Right lobe of liver (tissue), 6 donors: ENCODE data around the gene CACNA2D2. TPM values are rescaled to one million over a fixed set of nuclear protein-coding genes. Genes with fewer than 3 reads are reported as not detected.

ENCODE experiments used
- ATAC-seq, 4 donors: fragments of 200-7000 bp; cut with Tn5 transposase; one replicate each; pipeline ENCODE4 v1.9.1; 2020; ENCODE audit warnings: mild to moderate bottlenecking in 4 of 4, moderate library complexity in 4 of 4
- DNase-seq, 3 donors: peaks; one replicate each; pipeline ENCODE4 v3.0.0-alpha.2; 2020
- H3K27ac ChIP-seq, 3 donors: fragments of 200-600 bp; one replicate each; pipeline ENCODE4 v1.8.0; 2022
- H3K27me3 ChIP-seq, 2 donors: fragments of 200-600 bp; one replicate each; pipeline ENCODE4 v1.8.0; 2022
- H3K36me3 ChIP-seq, 4 donors: fragments of 200-600 bp; sonication (generic) in 1 of 4; one replicate each; pipeline versions ENCODE4 v1.5.1 to v1.8.0; 2017 to 2022; ENCODE audit warnings: control low read depth in 1 of 4
- H3K4me1 ChIP-seq, 4 donors: fragments of 200-600 bp; sonication (generic) in 1 of 4; one replicate each; pipeline versions ENCODE4 v1.5.1 to v1.8.0; 2017 to 2022; ENCODE audit warnings: control low read depth in 1 of 4
- H3K4me3 ChIP-seq, 3 donors: fragments of 200-600 bp; one replicate each; pipeline ENCODE4 v1.8.0; 2022
- H3K9me3 ChIP-seq, 4 donors: fragments of 200-600 bp; sonication (generic) in 1 of 4; one replicate each; pipeline versions ENCODE4 v1.5.1 to v1.8.0; 2017 to 2022; ENCODE audit warnings: control low read depth in 1 of 4
- POLR2A ChIP-seq: fragments of 450-650 bp; IDR thresholded peaks from one replicate; pipeline ENCODE4 v1.6.1; 2017; ENCODE audit warnings: antibody characterized with exemption, mild to moderate bottlenecking
- whole genome bisulfite sequencing: methylation state at CpG from one replicate; pipeline ENCODE4 v1.1.6; 2018; ENCODE audit warnings: low coverage, low lambda C conversion rate; ENCODE audit not compliant: insufficient coverage; ENCODE audit errors: missing lambda C conversion rate; 5-methylcytosine and 5-hydroxymethylcytosine counted together
- intact Hi-C, 2 donors: fragments of 100-400 bp; cut with DNase I; formaldehyde crosslinking; loops; one replicate each; pipeline versions ENCODE4 v1.11.2 to v1.14.1; 2022
- total RNA-seq, 6 experiments: library from RNA; depleted of rRNA in 2 of 6; stranded (reverse); fragments of >200 nt in 2 of 6; fragmentation: NEBNext Ultra II Directional in 3 of 6; extraction: Animal tissue kit (Norgen Biotek cat#: 25700) in 3 of 6; gene quantifications; one replicate each; pipeline versions ENCODE4 v1.1.0 to v1.2.4, GENCODE V29; 2016 to 2023
- TF ChIP-seq, protein P1 (sequence below), 4 donors: fragments of 200-600 bp in 3 of 4; fragments of 450-650 bp in 1 of 4; IDR thresholded peaks; one replicate each; pipeline versions ENCODE4 v1.5.1 to v1.8.0; 2016 to 2022; ENCODE audit warnings: antibody characterized with exemption in 4 of 4, mild to moderate bottlenecking in 2 of 4
- donor health status: DM: no; HTN: yes; CAD: no.
- donor health status: DM: no; HTN: no; CAD: no.
- donor health status: DM: no; HTN: no; CAD: no.
- donor health status: DM: no; HTN: yes; CAD: no.
- donor health status: DM: no; HTN: yes; CAD: no.

Gene CACNA2D2
- total RNA-seq, 6 experiments from 2014 or later, result 0.06 to 0.39 (median 0.26) TPM; not detected in 1

DNA sequence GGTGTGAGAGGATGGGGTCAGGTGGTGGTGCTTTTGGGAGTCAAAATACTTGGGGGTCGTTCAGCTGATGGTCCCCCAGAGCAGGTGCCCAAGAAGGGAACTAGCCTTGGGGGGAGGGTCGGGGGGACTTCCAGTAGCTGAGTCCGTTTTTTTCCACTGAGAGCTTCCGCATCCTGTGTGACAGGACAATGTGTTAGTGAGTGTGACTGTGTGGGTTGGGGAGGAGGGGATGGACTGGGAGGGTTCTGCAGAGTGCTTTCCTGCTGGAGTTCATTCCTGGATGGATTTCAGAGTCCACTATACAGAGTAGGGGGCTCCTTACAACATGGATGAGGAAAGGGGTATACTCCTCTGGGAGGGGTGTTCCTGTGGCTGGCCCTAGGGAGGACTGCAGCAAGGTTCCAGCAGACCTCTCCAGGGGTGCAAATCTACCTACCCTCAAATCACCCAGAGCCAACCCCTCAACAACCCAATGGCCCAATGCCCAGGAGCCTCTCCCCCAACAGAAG, 180.3 kb downstream of the CACNA2D2 start:
- Histone ChIP-seq H3K27ac (peak overlapping the region; percentile 98 to 99 (median 98)), H3K4me1 (peaks cover 0 to 55% (median 21%) of the 10 kb centered on the region in 4 donors), H3K9me3 (no peaks in the 10 kb centered on the region), H3K4me3 (no peak overlapping the region), H3K36me3 (peaks cover 0 to 10% (median 1%) of the 10 kb centered on the region in 4 donors), H3K27me3 (no peaks in the 10 kb centered on the region)
- intact Hi-C loops, result loop anchor here in 1 of 2 donors (5.0 kb wide), 1 partner anchor 51 kb away; no protein-coding TSS in a partner anchor
- DNase-seq (no peak), ATAC-seq (peak in 3 of 4 donors; percentile 6 to 13 (median 10))
- TF ChIP-seq POLR2A, result no peak
- TF ChIP-seq, protein P1, sequence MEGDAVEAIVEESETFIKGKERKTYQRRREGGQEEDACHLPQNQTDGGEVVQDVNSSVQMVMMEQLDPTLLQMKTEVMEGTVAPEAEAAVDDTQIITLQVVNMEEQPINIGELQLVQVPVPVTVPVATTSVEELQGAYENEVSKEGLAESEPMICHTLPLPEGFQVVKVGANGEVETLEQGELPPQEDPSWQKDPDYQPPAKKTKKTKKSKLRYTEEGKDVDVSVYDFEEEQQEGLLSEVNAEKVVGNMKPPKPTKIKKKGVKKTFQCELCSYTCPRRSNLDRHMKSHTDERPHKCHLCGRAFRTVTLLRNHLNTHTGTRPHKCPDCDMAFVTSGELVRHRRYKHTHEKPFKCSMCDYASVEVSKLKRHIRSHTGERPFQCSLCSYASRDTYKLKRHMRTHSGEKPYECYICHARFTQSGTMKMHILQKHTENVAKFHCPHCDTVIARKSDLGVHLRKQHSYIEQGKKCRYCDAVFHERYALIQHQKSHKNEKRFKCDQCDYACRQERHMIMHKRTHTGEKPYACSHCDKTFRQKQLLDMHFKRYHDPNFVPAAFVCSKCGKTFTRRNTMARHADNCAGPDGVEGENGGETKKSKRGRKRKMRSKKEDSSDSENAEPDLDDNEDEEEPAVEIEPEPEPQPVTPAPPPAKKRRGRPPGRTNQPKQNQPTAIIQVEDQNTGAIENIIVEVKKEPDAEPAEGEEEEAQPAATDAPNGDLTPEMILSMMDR (IDR thresholded peaks at IDR 0.05), result no peak
- 37% methylated on average over 3 of the region's 4 CpGs for WGBS

DNA sequence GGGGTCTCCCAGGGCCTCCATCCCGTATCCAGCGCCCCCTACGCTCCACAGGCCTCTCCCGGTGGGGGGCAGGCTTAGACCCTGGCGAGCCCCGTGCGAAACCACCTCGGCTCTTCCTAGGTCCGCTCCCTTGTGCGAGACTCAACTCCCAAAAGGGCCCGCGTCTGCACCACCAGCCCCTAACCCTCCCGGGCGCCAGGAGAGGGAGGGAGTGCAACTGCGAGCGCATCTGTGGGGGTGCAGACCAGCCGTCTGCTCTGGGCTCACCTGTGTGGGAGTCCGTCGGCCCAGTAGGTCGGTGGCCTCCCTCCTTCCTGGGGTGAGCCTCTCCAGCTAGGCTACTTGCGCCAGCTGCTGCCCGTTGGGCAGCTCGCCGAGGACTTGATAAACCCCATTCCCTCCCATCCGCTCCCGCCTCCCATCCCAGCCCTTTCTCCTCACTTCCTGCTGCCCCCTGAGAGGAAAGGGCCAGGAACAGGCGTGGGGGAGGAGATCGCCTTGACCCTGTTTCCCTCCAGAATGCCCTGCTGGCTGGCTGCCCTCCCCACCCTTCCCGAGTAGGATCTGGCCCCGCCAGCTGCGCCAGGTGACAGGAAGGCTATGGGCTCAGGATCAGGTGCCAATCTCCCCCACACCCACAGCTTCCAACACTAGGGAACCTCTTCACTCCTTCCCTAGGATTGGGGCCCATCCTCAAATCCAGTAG, 180.9 kb downstream of the CACNA2D2 start, which contains the start of gene HYAL2:
Gene HYAL2, minus strand, starts transcription at position 360 of the 706 bp plus-strand sequence. CDS start 2,256 bp downstream, outside the sequence.
- WGBS, result 53% methylated on average over 20 of the region's 31 CpGs
- DNase-seq, result peak; percentile 76 to 79 (median 76)
- ATAC-seq, result peak; percentile 1 to 7 (median 4)
- peaks cover 0 to 58% (median 21%) of the 10 kb centered on the region in 4 donors for H3K4me1 ChIP-seq
- intact Hi-C loops, result loop anchor here in 1 of 2 donors (5.0 kb wide), 1 partner anchor 50 kb away; no protein-coding TSS in a partner anchor
- H3K27me3 ChIP-seq, result no peaks in the 10 kb centered on the region
- H3K27ac ChIP-seq, result peak within 1 kb of the TSS; percentile 98 to 99 (median 98)
- H3K36me3 ChIP-seq, result peaks cover 0 to 14% (median 3%) of the 10 kb centered on the region in 4 donors
- H3K9me3 ChIP-seq, result no peaks in the 10 kb centered on the region
- peak within 1 kb of the TSS; percentile 88 to 89 (median 89) for H3K4me3 ChIP-seq
- TF ChIP-seq, protein P1 (IDR thresholded peaks at IDR 0.05), result no peak
- no peak for TF ChIP-seq POLR2A

DNA sequence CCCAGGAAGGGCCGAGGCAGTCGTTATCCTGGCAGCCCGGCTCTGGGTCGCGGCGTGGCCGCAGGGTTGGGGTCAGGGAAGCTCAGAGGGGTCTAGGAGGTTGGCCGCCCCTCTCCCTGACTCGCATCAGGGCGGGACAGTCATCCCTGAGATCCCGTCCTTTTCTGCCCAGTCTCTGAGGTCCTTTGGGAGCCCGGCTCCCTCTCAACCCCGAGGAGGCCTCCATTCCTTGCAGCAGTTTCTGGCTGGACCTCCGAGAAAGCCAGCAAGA, 181.4 kb downstream of the CACNA2D2 start:
- WGBS, result 14% methylated on average over 1 of the region's 14 CpGs
- intact Hi-C loops, result loop anchor here in 1 of 2 donors (5.0 kb wide), 1 partner anchor 50 kb away; no protein-coding TSS in a partner anchor
- peak overlapping the region; percentile 98 to 99 (median 98) for H3K27ac ChIP-seq
- H3K4me1 ChIP-seq, result peaks cover 0 to 57% (median 18%) of the 10 kb centered on the region in 4 donors
- peak overlapping the region; percentile 88 to 89 (median 89) for H3K4me3 ChIP-seq
- TF ChIP-seq, protein P1 (IDR thresholded peaks at IDR 0.05), result no peak
- TF ChIP-seq POLR2A, result no peak
- no peaks in the 10 kb centered on the region for H3K27me3 ChIP-seq
- peaks cover 0 to 18% (median 3%) of the 10 kb centered on the region in 4 donors for H3K36me3 ChIP-seq
- DNase-seq, result no peak
- no peaks in the 10 kb centered on the region for H3K9me3 ChIP-seq
- no peak for ATAC-seq

DNA sequence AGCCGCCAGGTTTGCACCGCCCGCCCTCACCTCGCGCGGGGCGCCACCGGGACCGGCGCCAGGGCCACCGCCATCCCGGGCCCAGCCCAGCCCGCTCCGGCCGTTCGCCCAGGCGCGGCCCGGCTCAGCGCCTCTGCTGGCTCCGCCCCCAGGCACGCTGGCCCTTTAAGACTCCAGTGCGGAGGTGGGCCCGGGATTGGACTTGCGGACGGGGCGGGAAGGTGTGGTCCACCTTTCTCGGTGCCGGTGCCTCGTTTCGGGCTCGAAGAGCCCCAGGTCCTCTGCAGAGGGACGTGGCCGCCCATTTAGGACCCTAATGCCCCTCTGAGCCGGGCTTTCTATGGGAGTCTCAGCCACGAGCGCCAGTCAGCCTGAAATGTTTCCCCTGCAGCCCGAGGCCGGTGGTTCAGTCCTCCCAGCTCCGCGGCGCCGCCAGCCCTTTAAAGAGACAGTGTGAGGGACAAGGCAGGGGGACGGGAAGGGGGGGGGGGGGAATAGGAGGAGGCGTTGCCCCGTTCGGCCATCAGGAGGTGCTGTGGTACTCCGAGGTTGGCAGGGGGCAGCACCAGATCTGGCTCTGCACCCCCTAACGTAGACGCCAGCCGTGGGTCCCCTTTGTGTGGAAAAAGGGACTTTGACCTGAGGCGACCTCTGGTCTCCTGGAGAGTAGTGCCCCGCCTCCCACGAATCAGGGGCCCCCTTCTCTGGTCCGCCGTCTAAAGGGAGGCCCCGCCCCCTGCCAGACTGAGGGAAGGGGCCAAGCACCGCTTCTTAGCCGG, 181.9 kb downstream of the CACNA2D2 start:
- Histone ChIP-seq H3K9me3 (no peaks in the 10 kb centered on the region), H3K27me3 (no peaks in the 10 kb centered on the region), H3K4me1 (peaks cover 0 to 56% (median 16%) of the 10 kb centered on the region in 4 donors), H3K36me3 (peaks cover 0 to 23% (median 3%) of the 10 kb centered on the region in 4 donors), H3K27ac (peak overlapping the region; percentile 98 to 99 (median 98)), H3K4me3 (peak overlapping the region; percentile 88 to 89 (median 89))
- DNase-seq, result peak; percentile 91 to 93 (median 92)
- peak; percentile 73 to 84 (median 77) for ATAC-seq
- intact Hi-C loops, result loop anchor here in 1 of 2 donors (5.0 kb wide), 1 partner anchor 49 kb away; no protein-coding TSS in a partner anchor
- under 1% methylated on average over 22 of the region's 59 CpGs for WGBS
- TF ChIP-seq, protein P1 (IDR thresholded peaks at IDR 0.05), result peak; percentile 34 to 52 (median 43)
- TF ChIP-seq POLR2A, result peak; percentile 77
